Measurements from ENCODE around the gene KTN1. TPM values are rescaled to one million over a fixed set of nuclear protein-coding genes. Genes with fewer than 3 reads are reported as not detected.

The KTN1 gene
- total and polyA plus RNA-seq, 7 experiments from 2014 or later, result 20.3 to 131 (median 90.7) TPM

- ChIA-PET POLR2A (no interaction called here), CTCF (no interaction called here)
- H3K36me3 Mint-ChIP-seq, result peaks cover 0 to 20% (median 15%) of the 10 kb centered on the region in 5 donors
- no peaks in the 10 kb centered on the region for H3K27me3 Mint-ChIP-seq
- peaks cover 0 to 9% (median 3%) of the 10 kb centered on the region in 11 donors for H3K9me3 Mint-ChIP-seq
- no peak overlapping the region for H3K4me3 Mint-ChIP-seq
- H3K4me1 Mint-ChIP-seq, result no peaks in the 10 kb centered on the region
- H3K27me3 ChIP-seq (ENCODE audit: control insufficient read depth in 2 of 2, insufficient read depth in 2 of 2, low read length in 2 of 2), result no peaks in the 10 kb centered on the region
- DNase-seq (no peak), ATAC-seq (no peak)
- H3K27ac ChIP-seq (ENCODE audit: low read depth, low read length), result no peak overlapping the region
- intact Hi-C loops (cut with micrococcal nuclease), result loop anchor here in 1 of 2 donors (5.0 kb wide), 1 partner anchor 413 kb away; the partner anchor contains the start of gene PELI2
- no peaks in the 10 kb centered on the region for H3K4me1 ChIP-seq (ENCODE audit: control insufficient read depth in 2 of 2, insufficient read depth in 2 of 2, low read length in 2 of 2)
- H3K27ac Mint-ChIP-seq, result no peak overlapping the region
- H3K4me3 ChIP-seq (ENCODE audit: low read length), result no peak overlapping the region
- no peaks in the 10 kb centered on the region for H3K36me3 ChIP-seq (ENCODE audit: control insufficient read depth in 2 of 3, insufficient read depth in 3 of 3, low read length in 3 of 3)
- H3K9me3 ChIP-seq (ENCODE audit: control insufficient read depth in 2 of 3, low read length in 3 of 3), result no peaks in the 10 kb centered on the region
Observed at GRCh38 chr14:55704654-55705053, 124.6 kb downstream of the KTN1 start.

DNA sequence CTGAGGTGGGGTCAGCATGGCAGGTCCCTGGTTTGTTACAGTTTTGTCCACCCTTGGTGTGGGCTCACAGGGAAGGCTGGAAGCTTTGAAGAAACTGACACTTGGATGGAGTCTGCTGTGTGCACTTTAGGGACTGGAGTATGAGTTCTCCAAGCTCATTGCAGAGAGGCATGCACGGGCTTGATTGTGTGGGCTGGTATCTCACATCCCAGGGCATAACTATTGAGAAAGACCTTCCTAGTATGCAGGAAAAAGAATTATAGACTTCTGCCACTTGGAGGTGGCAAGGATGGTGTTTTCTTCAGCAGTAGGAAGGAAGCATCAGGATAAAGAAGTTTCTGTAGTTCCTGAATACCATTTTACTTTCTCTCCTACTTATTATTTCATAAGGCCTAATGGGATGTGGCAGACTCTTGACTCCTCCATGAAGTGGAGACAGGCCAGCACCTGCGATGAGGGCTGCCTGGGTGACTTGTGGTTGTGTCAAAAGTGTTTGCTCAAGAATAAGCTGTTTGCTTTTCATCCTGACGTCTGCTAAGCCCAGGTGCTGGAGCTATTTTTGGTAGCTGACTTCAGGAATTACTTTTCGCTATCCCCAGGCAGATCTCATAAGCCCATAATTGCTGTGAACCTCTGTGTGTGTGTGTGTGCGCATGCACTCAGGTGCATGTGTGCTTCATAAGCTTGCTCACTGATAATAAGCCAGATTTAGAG is 125.8 kb downstream of the KTN1 start:
- intact Hi-C loops (cut with micrococcal nuclease), result loop anchor here in 1 of 2 donors (5.0 kb wide), 1 partner anchor 411 kb away; the partner anchor contains the start of gene PELI2

DNA sequence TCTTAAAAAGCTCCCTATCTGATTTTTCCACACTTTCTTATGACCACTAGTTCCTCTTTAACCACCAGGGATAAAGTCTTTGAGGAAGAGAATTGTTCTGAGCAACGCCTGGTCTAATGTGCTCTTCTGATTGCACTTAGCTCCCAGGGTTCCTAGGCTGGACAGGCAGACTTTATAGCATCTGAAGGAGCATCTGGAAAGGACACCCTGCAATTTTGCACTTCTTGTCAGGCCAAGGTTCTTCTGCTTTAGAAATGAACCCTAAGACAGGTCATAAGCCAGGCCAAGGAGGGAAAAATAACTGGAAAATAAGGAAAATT is 126.3 kb downstream of the KTN1 start:
- Histone ChIP-seq H3K9me3 (ENCODE audit: control insufficient read depth in 2 of 3, low read length in 3 of 3) (no peaks in the 10 kb centered on the region), H3K27ac (ENCODE audit: low read depth, low read length) (no peak overlapping the region), H3K4me1 (ENCODE audit: control insufficient read depth in 2 of 2, insufficient read depth in 2 of 2, low read length in 2 of 2) (no peaks in the 10 kb centered on the region), H3K27me3 (ENCODE audit: control insufficient read depth in 2 of 2, insufficient read depth in 2 of 2, low read length in 2 of 2) (no peaks in the 10 kb centered on the region), H3K36me3 (ENCODE audit: control insufficient read depth in 2 of 3, insufficient read depth in 3 of 3, low read length in 3 of 3) (no peaks in the 10 kb centered on the region), H3K4me3 (ENCODE audit: low read length) (no peak overlapping the region)
- H3K27me3 Mint-ChIP-seq, result peaks cover 0 to 2% (median 0%) of the 10 kb centered on the region in 5 donors
- ChIA-PET CTCF (interaction anchor here (0.8 kb wide), 1 partner anchor 268 kb away, joined by 3 read pairs; no protein-coding TSS in a partner anchor), POLR2A (no interaction called here)
- ATAC-seq, result no peak
- H3K27ac Mint-ChIP-seq, result peak overlapping the region in 1 of 9 donors; percentile 31
- no peaks in the 10 kb centered on the region for H3K4me1 Mint-ChIP-seq
- H3K36me3 Mint-ChIP-seq, result peaks cover 0 to 7% (median 5%) of the 10 kb centered on the region in 5 donors
- peaks cover 0 to 4% (median 0%) of the 10 kb centered on the region in 11 donors for H3K9me3 Mint-ChIP-seq
- no peak overlapping the region for H3K4me3 Mint-ChIP-seq
- DNase-seq, result no peak
- intact Hi-C loops (cut with micrococcal nuclease), result loop anchor here in 1 of 2 donors (5.0 kb wide), 1 partner anchor 411 kb away; the partner anchor contains the start of gene PELI2

More for the DNA sequence above, 125.8 kb downstream of the KTN1 start:
- H3K27me3 Mint-ChIP-seq, result peaks cover 0 to 2% (median 0%) of the 10 kb centered on the region in 5 donors
- no peak overlapping the region for H3K27ac Mint-ChIP-seq
- peaks cover 0 to 9% (median 1%) of the 10 kb centered on the region in 11 donors for H3K9me3 Mint-ChIP-seq
- CTCF ChIA-PET, result interaction anchor here (0.8 kb wide), 1 partner anchor 268 kb away, joined by 3 read pairs; no protein-coding TSS in a partner anchor
- Histone ChIP-seq H3K27me3 (ENCODE audit: control insufficient read depth in 2 of 2, insufficient read depth in 2 of 2, low read length in 2 of 2) (no peaks in the 10 kb centered on the region), H3K9me3 (ENCODE audit: control insufficient read depth in 2 of 3, low read length in 3 of 3) (no peaks in the 10 kb centered on the region), H3K4me1 (ENCODE audit: control insufficient read depth in 2 of 2, insufficient read depth in 2 of 2, low read length in 2 of 2) (no peaks in the 10 kb centered on the region), H3K36me3 (ENCODE audit: control insufficient read depth in 2 of 3, insufficient read depth in 3 of 3, low read length in 3 of 3) (no peaks in the 10 kb centered on the region), H3K4me3 (ENCODE audit: low read length) (no peak overlapping the region), H3K27ac (ENCODE audit: low read depth, low read length) (no peak overlapping the region)
- no peak overlapping the region for H3K4me3 Mint-ChIP-seq
- POLR2A ChIA-PET, result no interaction called here
- no peak for DNase-seq
- peaks cover 0 to 12% (median 10%) of the 10 kb centered on the region in 5 donors for H3K36me3 Mint-ChIP-seq
- H3K4me1 Mint-ChIP-seq, result no peaks in the 10 kb centered on the region
- ATAC-seq, result no peak

- Mint-ChIP-seq H3K9me3 (no peaks in the 10 kb centered on the region), H3K36me3 (peaks cover 0 to 1% (median 0%) of the 10 kb centered on the region in 5 donors), H3K4me1 (no peaks in the 10 kb centered on the region), H3K27ac (no peak overlapping the region), H3K4me3 (no peak overlapping the region), H3K27me3 (peaks cover 0 to 2% (median 0%) of the 10 kb centered on the region in 5 donors)
- DNase-seq (no peak), ATAC-seq (no peak)
- no peaks in the 10 kb centered on the region for H3K4me1 ChIP-seq (ENCODE audit: control insufficient read depth in 2 of 2, insufficient read depth in 2 of 2, low read length in 2 of 2)
- intact Hi-C loops (cut with micrococcal nuclease), result loop anchor here (1.0 to 5.0 kb wide), 4 partner anchors 410 to 767 kb away; partner anchors contain the start of gene PELI2 (in 1 of the 2)
- ChIA-PET CTCF (interaction anchor here (1.0 kb wide), 1 partner anchor 633 kb away, joined by 4 read pairs; no protein-coding TSS in a partner anchor), POLR2A (no interaction called here)
- H3K27ac ChIP-seq (ENCODE audit: low read depth, low read length), result no peak overlapping the region
- H3K36me3 ChIP-seq (ENCODE audit: control insufficient read depth in 2 of 3, insufficient read depth in 3 of 3, low read length in 3 of 3), result no peaks in the 10 kb centered on the region
- H3K4me3 ChIP-seq (ENCODE audit: low read length), result no peak overlapping the region
- no peaks in the 10 kb centered on the region for H3K9me3 ChIP-seq (ENCODE audit: control insufficient read depth in 2 of 3, low read length in 3 of 3)
- H3K27me3 ChIP-seq (ENCODE audit: control insufficient read depth in 2 of 2, insufficient read depth in 2 of 2, low read length in 2 of 2), result no peaks in the 10 kb centered on the region
Observed at GRCh38 chr14:55706893-55707292, 126.9 kb downstream of the KTN1 start.

- ATAC-seq (no peak), DNase-seq (peak in 4 of 9 donors; percentile 2 to 31 (median 17))
- Mint-ChIP-seq H3K9me3 (no peaks in the 10 kb centered on the region), H3K36me3 (no peaks in the 10 kb centered on the region), H3K27me3 (peaks cover 0 to 2% (median 0%) of the 10 kb centered on the region in 5 donors), H3K4me3 (no peak overlapping the region), H3K27ac (no peak overlapping the region), H3K4me1 (no peaks in the 10 kb centered on the region)
- Histone ChIP-seq H3K36me3 (ENCODE audit: control insufficient read depth in 2 of 3, insufficient read depth in 3 of 3, low read length in 3 of 3) (no peaks in the 10 kb centered on the region), H3K4me3 (ENCODE audit: low read length) (no peak overlapping the region), H3K9me3 (ENCODE audit: control insufficient read depth in 2 of 3, low read length in 3 of 3) (no peaks in the 10 kb centered on the region), H3K27me3 (ENCODE audit: control insufficient read depth in 2 of 2, insufficient read depth in 2 of 2, low read length in 2 of 2) (no peaks in the 10 kb centered on the region), H3K27ac (ENCODE audit: low read depth, low read length) (no peak overlapping the region), H3K4me1 (ENCODE audit: control insufficient read depth in 2 of 2, insufficient read depth in 2 of 2, low read length in 2 of 2) (no peaks in the 10 kb centered on the region)
- POLR2A ChIA-PET, result no interaction called here
- CTCF ChIA-PET, result interaction anchor here (1.0 kb wide), 1 partner anchor 633 kb away, joined by 4 read pairs; no protein-coding TSS in a partner anchor
- intact Hi-C loops (cut with micrococcal nuclease), result loop anchor here (1.0 to 5.0 kb wide), 4 partner anchors 410 to 767 kb away; partner anchors contain the start of gene PELI2 (in 1 of the 2)
Observed at GRCh38 chr14:55707365-55707804, 127.4 kb downstream of the KTN1 start.

- no peak for DNase-seq
Observed at GRCh38 chr14:55710506-55711041, 130.6 kb downstream of the KTN1 start.

More at GRCh38 chr14:55710506-55711041, 130.6 kb downstream of the KTN1 start:
- H3K36me3 Mint-ChIP-seq, result no peaks in the 10 kb centered on the region
- no peaks in the 10 kb centered on the region for H3K4me1 ChIP-seq (ENCODE audit: control insufficient read depth in 2 of 2, insufficient read depth in 2 of 2, low read length in 2 of 2)
- no peak for ATAC-seq
- H3K4me3 Mint-ChIP-seq, result no peak overlapping the region
- ChIA-PET CTCF (interaction anchor here (1.0 kb wide), 1 partner anchor 630 kb away, joined by 4 read pairs; no protein-coding TSS in a partner anchor), POLR2A (no interaction called here)
- H3K4me3 ChIP-seq (ENCODE audit: low read length), result no peak overlapping the region
- peaks cover 0 to 2% (median 0%) of the 10 kb centered on the region in 5 donors for H3K27me3 Mint-ChIP-seq
- no peaks in the 10 kb centered on the region for H3K27me3 ChIP-seq (ENCODE audit: control insufficient read depth in 2 of 2, insufficient read depth in 2 of 2, low read length in 2 of 2)
- no peak overlapping the region for H3K27ac ChIP-seq (ENCODE audit: low read depth, low read length)
- no peaks in the 10 kb centered on the region for H3K36me3 ChIP-seq (ENCODE audit: control insufficient read depth in 2 of 3, insufficient read depth in 3 of 3, low read length in 3 of 3)
- peaks cover 0 to 2% (median 0%) of the 10 kb centered on the region in 7 donors for H3K4me1 Mint-ChIP-seq
- no peaks in the 10 kb centered on the region for H3K9me3 Mint-ChIP-seq
- intact Hi-C loops (cut with micrococcal nuclease), result no loop called here
- no peak overlapping the region for H3K27ac Mint-ChIP-seq
- no peaks in the 10 kb centered on the region for H3K9me3 ChIP-seq (ENCODE audit: control insufficient read depth in 2 of 3, low read length in 3 of 3)

Measured in naive thymus-derived CD4-positive, alpha-beta T cell (primary cell).